Raji (cell line): ENCODE measurements around the gene SLC8B1.

Experiments
- POLR2A ChIP-seq: IDR thresholded peaks from 2 replicates; pipeline ENCODE4 v1.6.1; 2011; ENCODE audit warnings: low read depth, low read length, control low read depth; ENCODE audit not compliant: insufficient read depth

SLC8B1 gene

GRCh38 chr12:113257564-113257963 lies 77.3 kb downstream of the SLC8B1 start:
- TF ChIP-seq POLR2A = no peak

- TF ChIP-seq POLR2A = no peak
Observed at GRCh38 chr12:113254298-113254697, 80.6 kb downstream of the SLC8B1 start.

GRCh38 chr12:113253532-113254285 lies 81.2 kb downstream of the SLC8B1 start:
- TF ChIP-seq POLR2A = no peak

- no peak for TF ChIP-seq POLR2A
Observed at GRCh38 chr12:113252494-113252893, 82.4 kb downstream of the SLC8B1 start.

GRCh38 chr12:113251404-113252070 lies 83.4 kb downstream of the SLC8B1 start:
- no peak for TF ChIP-seq POLR2A

- TF ChIP-seq POLR2A = no peak
Observed at GRCh38 chr12:113250045-113250444, 84.9 kb downstream of the SLC8B1 start.

GRCh38 chr12:113249546-113249945 lies 85.4 kb downstream of the SLC8B1 start:
- TF ChIP-seq POLR2A = no peak

- no peak for TF ChIP-seq POLR2A
Observed at GRCh38 chr12:113248842-113249435, 86.0 kb downstream of the SLC8B1 start.
